ENCODE data around the gene CEP78. TPM values are rescaled to one million over a fixed set of nuclear protein-coding genes. Genes with fewer than 3 reads are reported as not detected.

The CEP78 gene
- total RNA-seq, 1 experiment from 2014 or later: 57.8 TPM

DNA sequence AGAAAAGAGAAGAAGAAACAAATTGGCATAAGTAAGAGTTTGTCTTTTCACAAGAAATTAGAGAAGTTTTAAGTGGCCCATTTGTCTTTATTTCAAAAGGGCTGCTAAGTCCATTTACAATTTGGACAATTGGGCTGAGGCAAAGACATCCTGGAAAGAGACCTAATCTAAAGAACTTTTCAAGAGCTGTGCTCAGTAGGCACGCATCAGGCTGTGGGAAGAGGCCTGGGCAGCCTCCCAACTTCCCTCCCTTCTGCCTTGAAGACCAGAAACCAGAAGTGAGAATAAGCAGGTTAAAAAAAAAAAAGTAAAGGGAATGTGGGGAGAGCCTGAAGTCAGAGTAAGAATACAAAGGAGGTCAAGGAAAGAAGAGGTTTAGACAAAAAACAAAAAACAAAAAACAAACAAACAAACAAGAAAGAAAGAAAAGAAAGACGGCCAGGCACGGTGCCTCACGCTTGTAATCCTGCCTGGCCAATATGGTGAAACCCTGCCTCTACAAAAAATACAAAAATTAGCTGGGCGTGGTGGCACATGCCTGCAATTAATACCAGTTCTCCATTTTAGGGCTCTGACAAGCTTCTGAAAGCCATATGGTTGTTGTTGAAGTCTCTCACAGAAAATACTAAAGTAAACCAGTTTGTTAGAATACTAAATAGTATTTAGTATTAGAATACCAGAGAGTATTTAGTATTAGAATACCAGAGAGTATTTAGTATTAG, 48.0 kb upstream of the CEP78 start:
- Histone ChIP-seq H3K14ac (ENCODE audit: insufficient read depth, low read length) (no peak overlapping the region), H3K79me1 (ENCODE audit: insufficient read depth, low read depth, low read length, poor library complexity, severe bottlenecking) (no peaks in the 10 kb centered on the region), H2BK5ac (ENCODE audit: insufficient read length, low read length) (no peak overlapping the region), H2BK12ac (ENCODE audit: insufficient read length, low read depth, low read length) (no peak overlapping the region), H2BK15ac (ENCODE audit: low read depth, low read length) (no peak overlapping the region), H3K79me2 (ENCODE audit: insufficient read depth, low read length) (no peaks in the 10 kb centered on the region), H3K27ac (ENCODE audit: insufficient read length, low read depth, low read length) (no peak overlapping the region), H3K4me2 (ENCODE audit: insufficient read depth, insufficient read length, low read length) (no peak overlapping the region), H2BK20ac (ENCODE audit: low read depth, low read length, poor library complexity, severe bottlenecking) (no peak overlapping the region), H4K91ac (ENCODE audit: insufficient read length, low read depth, low read length) (no peak overlapping the region), H3K27me3 (ENCODE audit: insufficient read depth, low read length) (no peaks in the 10 kb centered on the region), H3K9ac (ENCODE audit: extremely low read depth, insufficient read length, low read length) (no peak overlapping the region), H3K4me1 (ENCODE audit: insufficient read depth, low read length) (no peaks in the 10 kb centered on the region; the same call in 1 of the 2 replicates), H3T11ph (ENCODE audit: low read length) (no peak overlapping the region), H2BK120ac (ENCODE audit: low read depth, low read length, poor library complexity, severe bottlenecking) (no peak overlapping the region), H3K4ac (ENCODE audit: low read depth, low read length) (no peak overlapping the region), H2AK5ac (ENCODE audit: insufficient read length, low read length) (no peak overlapping the region), H4K20me1 (ENCODE audit: control insufficient read depth, insufficient read depth, insufficient read length) (no peaks in the 10 kb centered on the region), H3K23me2 (ENCODE audit: insufficient read length, low read depth, low read length, poor library complexity, severe bottlenecking) (no peaks in the 10 kb centered on the region), H3K18ac (ENCODE audit: insufficient read length, low read depth, low read length) (no peak overlapping the region), H3K9me3 (ENCODE audit: control insufficient read depth, low read depth, low read length) (no peaks in the 10 kb centered on the region), H3K56ac (ENCODE audit: insufficient read length, low read depth, low read length) (no peak overlapping the region), H4K8ac (replicated peaks; ENCODE audit: insufficient read length, low read depth, low read length) (no peak overlapping the region), H3K23ac (ENCODE audit: insufficient read length, low read depth, low read length) (no peak overlapping the region), H4K5ac (ENCODE audit: insufficient read length, low read depth, low read length) (no peak overlapping the region), H2AFZ (ENCODE audit: low read length) (no peak overlapping the region)
- Mint-ChIP-seq H3K4me1 (peaks cover 10 to 12% of the 10 kb centered on the region in 2 experiments), H3K4me3 (no peak overlapping the region), H3K9me3 (no peaks in the 10 kb centered on the region), H3K27me3 (ENCODE audit: low read depth) (no peaks in the 10 kb centered on the region), H3K36me3 (ENCODE audit: insufficient read depth in 1 of 3, low read depth in 3 of 3) (no peaks in the 10 kb centered on the region), H3K27ac (0 out of 7 replicates have a peak overlapping the region, but pooled peaks of 1 of the 3 experiments have one; percentile 7)
- TF ChIP-seq, protein P1, sequence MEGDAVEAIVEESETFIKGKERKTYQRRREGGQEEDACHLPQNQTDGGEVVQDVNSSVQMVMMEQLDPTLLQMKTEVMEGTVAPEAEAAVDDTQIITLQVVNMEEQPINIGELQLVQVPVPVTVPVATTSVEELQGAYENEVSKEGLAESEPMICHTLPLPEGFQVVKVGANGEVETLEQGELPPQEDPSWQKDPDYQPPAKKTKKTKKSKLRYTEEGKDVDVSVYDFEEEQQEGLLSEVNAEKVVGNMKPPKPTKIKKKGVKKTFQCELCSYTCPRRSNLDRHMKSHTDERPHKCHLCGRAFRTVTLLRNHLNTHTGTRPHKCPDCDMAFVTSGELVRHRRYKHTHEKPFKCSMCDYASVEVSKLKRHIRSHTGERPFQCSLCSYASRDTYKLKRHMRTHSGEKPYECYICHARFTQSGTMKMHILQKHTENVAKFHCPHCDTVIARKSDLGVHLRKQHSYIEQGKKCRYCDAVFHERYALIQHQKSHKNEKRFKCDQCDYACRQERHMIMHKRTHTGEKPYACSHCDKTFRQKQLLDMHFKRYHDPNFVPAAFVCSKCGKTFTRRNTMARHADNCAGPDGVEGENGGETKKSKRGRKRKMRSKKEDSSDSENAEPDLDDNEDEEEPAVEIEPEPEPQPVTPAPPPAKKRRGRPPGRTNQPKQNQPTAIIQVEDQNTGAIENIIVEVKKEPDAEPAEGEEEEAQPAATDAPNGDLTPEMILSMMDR (conservative IDR thresholded peaks at IDR 0.05): no peak
- no CpG with 5 or more reads among the region's 5 CpGs for WGBS (ENCODE audit: extremely low coverage, insufficient read length, low lambda C conversion rate)
- no peak for DNase-seq
